GM12801 (cell line): ENCODE measurements around the gene NT5DC2.

Experiments used
- TF ChIP-seq, protein P1 (sequence below): IDR thresholded peaks from one replicate; pipeline ENCODE4 v1.5.1; 2011; ENCODE audit warnings: control low read depth; ENCODE audit not compliant: insufficient read length; ENCODE audit errors: extremely low read depth

NT5DC2 gene

DNA sequence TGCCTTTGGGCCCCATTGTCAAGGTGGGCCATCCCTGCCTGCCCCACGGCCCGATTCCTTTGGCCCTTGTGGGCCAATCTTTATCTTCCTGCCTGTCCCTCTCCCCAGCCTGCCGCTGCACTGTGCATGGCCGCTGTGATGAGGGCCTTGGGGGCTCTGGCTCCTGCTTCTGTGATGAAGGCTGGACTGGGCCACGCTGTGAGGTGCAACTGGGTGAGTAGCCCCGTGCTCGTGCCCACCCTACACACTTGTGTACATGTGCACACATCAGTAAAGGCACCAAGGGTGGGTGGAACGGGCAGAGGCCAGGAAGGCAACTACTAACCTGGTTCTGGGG, 12.2 kb downstream of the NT5DC2 start:
- TF ChIP-seq, protein P1, sequence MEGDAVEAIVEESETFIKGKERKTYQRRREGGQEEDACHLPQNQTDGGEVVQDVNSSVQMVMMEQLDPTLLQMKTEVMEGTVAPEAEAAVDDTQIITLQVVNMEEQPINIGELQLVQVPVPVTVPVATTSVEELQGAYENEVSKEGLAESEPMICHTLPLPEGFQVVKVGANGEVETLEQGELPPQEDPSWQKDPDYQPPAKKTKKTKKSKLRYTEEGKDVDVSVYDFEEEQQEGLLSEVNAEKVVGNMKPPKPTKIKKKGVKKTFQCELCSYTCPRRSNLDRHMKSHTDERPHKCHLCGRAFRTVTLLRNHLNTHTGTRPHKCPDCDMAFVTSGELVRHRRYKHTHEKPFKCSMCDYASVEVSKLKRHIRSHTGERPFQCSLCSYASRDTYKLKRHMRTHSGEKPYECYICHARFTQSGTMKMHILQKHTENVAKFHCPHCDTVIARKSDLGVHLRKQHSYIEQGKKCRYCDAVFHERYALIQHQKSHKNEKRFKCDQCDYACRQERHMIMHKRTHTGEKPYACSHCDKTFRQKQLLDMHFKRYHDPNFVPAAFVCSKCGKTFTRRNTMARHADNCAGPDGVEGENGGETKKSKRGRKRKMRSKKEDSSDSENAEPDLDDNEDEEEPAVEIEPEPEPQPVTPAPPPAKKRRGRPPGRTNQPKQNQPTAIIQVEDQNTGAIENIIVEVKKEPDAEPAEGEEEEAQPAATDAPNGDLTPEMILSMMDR = no peak

DNA sequence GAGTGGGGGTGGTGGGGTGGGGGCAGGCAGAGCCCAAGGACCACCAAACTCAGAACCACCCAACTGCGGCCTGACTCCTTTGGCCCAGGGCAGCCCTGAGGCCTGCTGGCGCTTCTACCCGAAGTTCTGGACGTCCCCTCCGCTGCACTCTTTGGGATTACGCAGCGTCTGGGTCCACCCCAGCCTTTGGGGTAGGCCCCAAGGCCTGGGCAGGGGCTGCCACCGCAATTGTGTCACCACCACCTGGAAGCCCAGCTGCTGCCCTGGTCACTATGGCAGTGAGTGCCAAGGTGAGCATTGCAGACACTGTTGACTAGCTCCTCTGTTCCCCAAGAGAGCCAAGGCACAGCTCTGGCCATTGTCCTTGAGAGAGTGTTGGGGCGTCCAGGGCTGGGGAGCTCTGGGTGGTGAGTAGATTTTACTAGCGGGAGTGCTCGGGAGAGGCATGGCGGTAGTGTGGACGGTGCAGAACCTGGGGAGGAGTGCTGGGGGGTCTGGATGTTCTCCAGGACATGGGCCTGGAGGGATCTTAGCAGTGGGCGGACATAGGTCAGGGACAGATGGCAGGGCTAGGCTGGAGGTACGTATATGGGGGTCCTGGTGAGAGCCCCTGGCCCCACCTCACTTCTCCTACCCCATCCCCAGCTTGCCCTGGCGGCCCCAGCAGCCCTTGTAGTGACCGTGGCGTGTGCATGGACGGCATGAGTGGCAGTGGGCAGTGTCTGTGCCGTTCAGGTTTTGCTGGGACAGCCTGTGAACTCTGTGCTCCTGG, 12.8 kb downstream of the NT5DC2 start:
- TF ChIP-seq, protein P1 = no peak

DNA sequence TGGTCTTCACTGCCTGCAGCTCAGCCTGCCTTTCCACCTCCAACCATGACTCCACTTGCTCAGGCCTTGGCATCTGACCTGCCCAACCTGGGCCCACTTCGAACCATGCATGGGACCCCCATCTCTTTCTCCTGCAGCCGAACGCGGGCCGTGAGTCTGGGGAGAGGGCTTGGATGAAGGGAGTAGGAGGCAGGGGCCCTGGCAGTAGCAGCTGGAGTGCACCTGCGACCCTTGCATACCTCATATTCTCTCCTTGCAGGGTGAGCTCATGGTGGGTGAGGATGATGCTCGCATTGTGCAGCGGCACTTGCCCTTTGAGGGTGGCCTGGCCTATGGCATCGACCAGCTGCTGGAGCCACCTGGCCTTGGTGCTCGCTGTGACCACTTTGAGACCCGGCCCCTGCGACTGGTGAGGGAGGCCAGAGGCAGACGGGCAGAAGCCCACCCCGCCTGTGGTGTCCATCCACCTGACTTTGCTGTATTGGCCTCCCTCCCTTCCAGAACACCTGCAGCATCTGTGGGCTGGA, 13.5 kb downstream of the NT5DC2 start:
- TF ChIP-seq, protein P1 = no peak

DNA sequence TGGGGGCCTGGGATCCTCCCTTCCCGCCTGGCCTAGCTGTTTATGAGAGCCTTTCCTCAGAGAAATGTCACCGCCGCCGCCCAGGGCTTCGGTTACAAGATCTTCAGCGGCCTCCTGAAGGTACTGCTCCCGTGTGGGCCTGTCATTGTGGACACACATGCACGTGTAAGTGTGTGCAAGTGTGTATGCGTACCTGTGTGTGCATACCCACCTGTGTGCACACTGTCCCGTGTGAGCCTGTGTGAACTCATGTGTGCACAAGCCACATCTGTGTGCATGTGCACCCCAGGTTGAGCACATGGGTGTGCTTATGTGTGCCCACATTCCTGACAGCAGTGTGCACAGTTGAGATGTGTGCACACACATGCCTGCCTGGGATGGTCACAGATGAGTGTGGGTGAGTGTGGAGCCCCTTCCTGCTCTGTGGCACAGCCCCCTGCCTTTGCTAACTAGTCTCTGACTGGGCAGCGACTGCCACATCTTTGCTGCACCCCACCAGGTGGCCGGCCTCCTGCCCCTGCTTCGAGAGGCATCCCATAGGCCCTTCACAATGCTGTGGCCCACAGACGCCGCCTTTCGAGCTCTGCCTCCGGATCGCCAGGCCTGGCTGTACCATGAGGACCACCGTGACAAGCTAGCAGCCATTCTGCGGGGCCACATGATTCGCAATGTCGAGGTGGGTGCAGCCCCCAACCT, 14.1 kb downstream of the NT5DC2 start:
- TF ChIP-seq, protein P1 = no peak

DNA sequence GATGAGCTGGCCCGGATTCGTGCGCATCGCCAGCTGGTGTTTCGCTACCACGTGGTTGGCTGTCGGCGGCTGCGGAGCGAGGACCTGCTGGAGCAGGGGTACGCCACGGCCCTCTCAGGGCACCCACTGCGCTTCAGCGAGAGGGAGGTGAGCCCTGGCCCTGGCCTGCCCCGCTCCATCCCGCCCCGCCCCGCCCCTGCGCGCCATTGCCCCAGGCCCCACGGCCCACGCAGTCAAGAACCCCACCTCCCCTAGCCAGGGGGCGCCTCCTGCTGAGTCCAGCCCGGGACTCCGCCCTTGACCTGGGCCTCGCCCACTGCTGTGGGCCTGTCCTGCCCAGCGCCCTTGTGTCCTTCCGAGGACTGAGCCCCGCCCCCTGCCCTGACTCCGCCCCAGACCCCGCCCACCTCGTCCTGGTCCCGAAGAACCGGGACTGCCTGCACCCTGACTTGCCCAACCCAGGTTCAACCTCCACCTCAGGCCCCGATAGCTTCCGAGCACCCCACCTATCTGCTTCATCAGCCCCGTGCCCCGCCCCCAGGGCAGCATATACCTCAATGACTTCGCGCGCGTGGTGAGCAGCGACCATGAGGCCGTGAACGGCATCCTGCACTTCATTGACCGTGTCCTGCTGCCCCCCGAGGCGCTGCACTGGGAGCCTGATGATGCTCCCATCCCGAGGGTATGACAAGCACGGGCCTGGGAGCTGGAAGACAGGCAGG, 14.8 kb downstream of the NT5DC2 start:
- TF ChIP-seq, protein P1 = no peak

- TF ChIP-seq, protein P1 = no peak
Observed at GRCh38 chr3:52517796-52518722, 15.6 kb downstream of the NT5DC2 start.
